ENCODE measurements around the gene SSBP3. TPM values are rescaled to one million over a fixed set of nuclear protein-coding genes. Genes with fewer than 3 reads are reported as not detected.
"Not testable (repeated sequence)": the region's sequence is repeated elsewhere in the genome, so short reads cannot be mapped to it uniquely, and the experiment has no call there.

SSBP3 gene
- total RNA-seq, 4 donors from 2014 or later, result 32.8 to 63.4 (median 47.4) TPM

GRCh38 chr1:54428837-54429518, 22.8 kb upstream of the SSBP3 start:
- intact Hi-C loops (cut with DNase I), result no loop called here
- no peaks in the 10 kb centered on the region for H3K4me1 ChIP-seq
- no peaks in the 10 kb centered on the region for H3K9me3 ChIP-seq
- WGBS, result 68% methylated on average over 10 of the region's 10 CpGs
- H3K4me3 ChIP-seq, result no peak overlapping the region
- DNase-seq (ENCODE audit: extremely low spot score), result no peak
- H3K27ac ChIP-seq (replicated peaks in 1 of 4), result no peak overlapping the region
- no peaks in the 10 kb centered on the region for H3K36me3 ChIP-seq
- TF ChIP-seq EP300 (IDR thresholded peaks at IDR 0.05) (no peak), POLR2AphosphoS5 (IDR thresholded peaks at IDR 0.05) (no peak)
- H3K27me3 ChIP-seq, result no peaks in the 10 kb centered on the region

DNA sequence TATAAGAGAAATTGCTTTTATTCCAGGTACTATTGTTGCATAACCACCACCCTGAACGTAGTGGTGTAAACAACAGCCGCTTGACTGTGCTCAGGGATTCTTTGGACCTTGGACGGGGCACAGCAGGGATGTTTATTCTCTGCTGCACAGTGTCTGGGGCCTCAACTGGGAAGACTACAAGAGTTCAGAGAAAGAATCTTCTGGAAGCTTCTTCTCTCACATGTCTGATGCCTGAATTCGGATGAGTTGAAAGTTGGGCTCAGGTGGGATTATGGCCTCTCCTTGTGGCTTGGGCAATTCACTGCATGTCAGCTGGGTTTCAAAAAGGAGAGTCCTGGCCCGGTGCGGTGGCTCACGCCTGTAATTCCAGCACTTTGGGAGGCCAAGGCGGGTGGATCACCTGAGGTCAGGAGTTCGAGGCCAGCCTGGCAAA, 19.0 kb upstream of the SSBP3 start:
- H3K4me1 ChIP-seq, result no peaks in the 10 kb centered on the region
- WGBS, result 75% methylated on average over 9 of the region's 9 CpGs
- no peaks in the 10 kb centered on the region for H3K36me3 ChIP-seq
- TF ChIP-seq POLR2A (IDR thresholded peaks at IDR 0.05; ENCODE audit: low read depth) (no peak), POLR2AphosphoS5 (IDR thresholded peaks at IDR 0.05) (peak in 1 of 2 donors; percentile 12), EP300 (IDR thresholded peaks at IDR 0.05) (no peak)
- TF ChIP-seq, protein P1, sequence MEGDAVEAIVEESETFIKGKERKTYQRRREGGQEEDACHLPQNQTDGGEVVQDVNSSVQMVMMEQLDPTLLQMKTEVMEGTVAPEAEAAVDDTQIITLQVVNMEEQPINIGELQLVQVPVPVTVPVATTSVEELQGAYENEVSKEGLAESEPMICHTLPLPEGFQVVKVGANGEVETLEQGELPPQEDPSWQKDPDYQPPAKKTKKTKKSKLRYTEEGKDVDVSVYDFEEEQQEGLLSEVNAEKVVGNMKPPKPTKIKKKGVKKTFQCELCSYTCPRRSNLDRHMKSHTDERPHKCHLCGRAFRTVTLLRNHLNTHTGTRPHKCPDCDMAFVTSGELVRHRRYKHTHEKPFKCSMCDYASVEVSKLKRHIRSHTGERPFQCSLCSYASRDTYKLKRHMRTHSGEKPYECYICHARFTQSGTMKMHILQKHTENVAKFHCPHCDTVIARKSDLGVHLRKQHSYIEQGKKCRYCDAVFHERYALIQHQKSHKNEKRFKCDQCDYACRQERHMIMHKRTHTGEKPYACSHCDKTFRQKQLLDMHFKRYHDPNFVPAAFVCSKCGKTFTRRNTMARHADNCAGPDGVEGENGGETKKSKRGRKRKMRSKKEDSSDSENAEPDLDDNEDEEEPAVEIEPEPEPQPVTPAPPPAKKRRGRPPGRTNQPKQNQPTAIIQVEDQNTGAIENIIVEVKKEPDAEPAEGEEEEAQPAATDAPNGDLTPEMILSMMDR (IDR thresholded peaks at IDR 0.05), result peak in 1 of 3 experiments; percentile 26
- no peaks in the 10 kb centered on the region for H3K27me3 ChIP-seq
- H3K4me3 ChIP-seq, result no peak overlapping the region
- H3K27ac ChIP-seq (replicated peaks in 1 of 4), result peak overlapping the region in 1 of 4 donors; percentile 43
- DNase-seq (ENCODE audit: extremely low spot score), result no peak
- intact Hi-C loops (cut with DNase I), result no loop called here
- no peaks in the 10 kb centered on the region for H3K9me3 ChIP-seq

- no peak for DNase-seq (ENCODE audit: extremely low spot score)
- Histone ChIP-seq H3K36me3 (no peaks in the 10 kb centered on the region), H3K4me3 (no peak overlapping the region), H3K9me3 (no peaks in the 10 kb centered on the region), H3K4me1 (no peaks in the 10 kb centered on the region), H3K27ac (replicated peaks in 1 of 4) (peak overlapping the region in 1 of 4 donors; percentile 43), H3K27me3 (no peaks in the 10 kb centered on the region)
- intact Hi-C loops (cut with DNase I), result no loop called here
- TF ChIP-seq, protein P1 (IDR thresholded peaks at IDR 0.05), result no peak
- TF ChIP-seq POLR2AphosphoS5 (IDR thresholded peaks at IDR 0.05) (no peak), POLR2A (IDR thresholded peaks at IDR 0.05; ENCODE audit: low read depth) (no peak), EP300 (IDR thresholded peaks at IDR 0.05) (no peak)
- 84% methylated on average over 2 of the region's 2 CpGs for WGBS
Measured at GRCh38 chr1:54424398-54424797, 18.2 kb upstream of the SSBP3 start.

GRCh38 chr1:54421101-54421504, 14.9 kb upstream of the SSBP3 start:
- 79% methylated on average over 4 of the region's 4 CpGs for WGBS
- no peak for DNase-seq (ENCODE audit: extremely low spot score)
- no peaks in the 10 kb centered on the region for H3K4me1 ChIP-seq
- no peak overlapping the region for H3K4me3 ChIP-seq
- no peaks in the 10 kb centered on the region for H3K9me3 ChIP-seq
- no peaks in the 10 kb centered on the region for H3K27me3 ChIP-seq
- no peak for TF ChIP-seq EP300 (IDR thresholded peaks at IDR 0.05)
- TF ChIP-seq POLR2AphosphoS5 (IDR thresholded peaks at IDR 0.05), result no peak
- TF ChIP-seq, protein P1 (IDR thresholded peaks at IDR 0.05), result no peak
- no peak for TF ChIP-seq POLR2A (IDR thresholded peaks at IDR 0.05; ENCODE audit: low read depth)
- H3K27ac ChIP-seq (replicated peaks in 1 of 4), result no peak overlapping the region
- no peaks in the 10 kb centered on the region for H3K36me3 ChIP-seq
- intact Hi-C loops (cut with DNase I), result no loop called here

DNA sequence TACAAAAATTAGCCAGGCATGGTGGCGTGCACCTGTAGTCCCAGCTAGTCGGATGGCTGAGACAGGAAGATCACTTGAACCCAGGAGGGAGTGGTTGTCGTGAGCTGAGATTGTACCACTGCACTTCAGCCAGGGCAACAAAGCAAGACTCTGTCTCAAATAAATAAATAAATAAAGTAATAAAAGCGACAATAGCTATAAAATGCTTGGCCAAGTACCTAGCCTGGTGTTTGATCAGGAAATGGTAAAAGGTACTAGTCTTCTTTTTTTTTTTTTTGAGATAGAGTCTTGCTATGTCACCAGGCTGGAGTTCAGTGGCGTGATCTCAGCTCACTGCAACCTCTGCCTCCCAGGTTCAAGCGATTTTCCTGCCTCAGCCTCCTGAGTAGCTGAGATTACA, 12.4 kb upstream of the SSBP3 start:
- H3K4me1 ChIP-seq; H3K36me3 ChIP-seq; H3K4me3 ChIP-seq; H3K27ac ChIP-seq (replicated peaks in 1 of 4); DNase-seq (ENCODE audit: extremely low spot score); H3K27me3 ChIP-seq; H3K9me3 ChIP-seq: not testable (repeated sequence)
- intact Hi-C loops (cut with DNase I), result loop anchor here (10.0 kb wide), 1 partner anchor 294 kb away; no protein-coding TSS in a partner anchor
- 97% methylated on average over 6 of the region's 6 CpGs for WGBS
